ENCODE results near the gene DDX19B.

The DDX19B gene

DNA sequence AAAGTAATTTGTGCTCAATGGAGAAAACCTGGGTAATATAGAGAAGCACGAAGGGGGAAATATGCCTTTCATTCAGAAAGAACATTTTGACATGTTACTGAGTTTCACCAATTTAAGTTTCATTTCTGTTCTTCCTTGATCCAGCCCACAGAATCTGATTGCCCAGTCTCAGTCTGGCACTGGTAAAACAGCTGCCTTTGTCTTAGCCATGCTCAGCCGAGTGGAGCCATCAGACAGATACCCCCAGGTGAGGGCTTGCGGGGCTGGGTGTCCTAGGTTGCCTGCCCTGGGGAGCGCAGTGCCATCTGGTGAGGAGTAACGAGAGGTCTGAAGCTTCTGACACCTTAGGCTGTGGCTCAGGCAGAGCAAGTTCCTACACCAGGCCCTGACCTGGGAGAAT is 65.4 kb downstream of the DDX19B start:
- no peak for DNase-seq

- peak; percentile 17 to 29 for DNase-seq
Observed at GRCh38 chr16:70370145-70370544, 71.2 kb downstream of the DDX19B start.

- DNase-seq = no peak
Observed at GRCh38 chr16:70370924-70371323, 71.9 kb downstream of the DDX19B start.

DNA sequence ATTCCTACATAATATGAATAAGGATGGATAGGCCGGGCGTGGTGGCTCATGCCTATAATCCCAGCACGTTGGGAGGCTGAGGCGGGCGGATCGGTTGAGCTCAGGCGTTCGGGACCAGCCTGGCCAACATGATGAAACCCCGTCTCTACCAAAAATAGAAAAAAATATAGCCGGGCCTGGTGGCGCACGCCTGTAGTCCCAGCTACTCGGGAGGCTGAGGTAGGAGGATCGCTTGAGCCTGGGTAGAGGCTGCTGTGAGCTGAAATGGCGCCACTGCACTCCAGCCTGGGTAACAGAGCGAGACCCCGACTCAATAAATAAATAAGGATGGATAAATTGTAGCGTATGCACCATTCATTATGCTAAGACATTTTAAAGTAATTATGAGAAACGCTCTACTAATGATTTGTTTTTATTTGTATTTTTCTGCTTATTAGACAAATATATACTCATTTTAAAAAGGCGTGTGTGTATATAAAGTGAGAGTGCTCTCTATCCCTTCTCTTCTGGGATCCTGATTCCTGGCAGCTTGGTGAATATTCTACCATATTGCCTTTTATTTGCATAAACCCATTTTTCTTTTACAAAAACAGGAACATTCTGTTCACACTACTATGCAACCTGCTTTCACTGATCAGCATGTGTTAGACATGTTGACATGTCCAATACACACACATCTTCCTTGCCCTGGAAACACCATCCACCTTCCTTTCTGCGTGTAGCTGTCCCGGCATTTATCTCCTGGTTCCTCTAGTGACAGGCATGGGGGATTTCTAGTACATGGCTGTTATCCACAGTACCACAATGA is 74.1 kb downstream of the DDX19B start:
- no peak for DNase-seq

GRCh38 chr16:70374213-70374612 is 75.2 kb downstream of the DDX19B start:
- DNase-seq = no peak

DNA sequence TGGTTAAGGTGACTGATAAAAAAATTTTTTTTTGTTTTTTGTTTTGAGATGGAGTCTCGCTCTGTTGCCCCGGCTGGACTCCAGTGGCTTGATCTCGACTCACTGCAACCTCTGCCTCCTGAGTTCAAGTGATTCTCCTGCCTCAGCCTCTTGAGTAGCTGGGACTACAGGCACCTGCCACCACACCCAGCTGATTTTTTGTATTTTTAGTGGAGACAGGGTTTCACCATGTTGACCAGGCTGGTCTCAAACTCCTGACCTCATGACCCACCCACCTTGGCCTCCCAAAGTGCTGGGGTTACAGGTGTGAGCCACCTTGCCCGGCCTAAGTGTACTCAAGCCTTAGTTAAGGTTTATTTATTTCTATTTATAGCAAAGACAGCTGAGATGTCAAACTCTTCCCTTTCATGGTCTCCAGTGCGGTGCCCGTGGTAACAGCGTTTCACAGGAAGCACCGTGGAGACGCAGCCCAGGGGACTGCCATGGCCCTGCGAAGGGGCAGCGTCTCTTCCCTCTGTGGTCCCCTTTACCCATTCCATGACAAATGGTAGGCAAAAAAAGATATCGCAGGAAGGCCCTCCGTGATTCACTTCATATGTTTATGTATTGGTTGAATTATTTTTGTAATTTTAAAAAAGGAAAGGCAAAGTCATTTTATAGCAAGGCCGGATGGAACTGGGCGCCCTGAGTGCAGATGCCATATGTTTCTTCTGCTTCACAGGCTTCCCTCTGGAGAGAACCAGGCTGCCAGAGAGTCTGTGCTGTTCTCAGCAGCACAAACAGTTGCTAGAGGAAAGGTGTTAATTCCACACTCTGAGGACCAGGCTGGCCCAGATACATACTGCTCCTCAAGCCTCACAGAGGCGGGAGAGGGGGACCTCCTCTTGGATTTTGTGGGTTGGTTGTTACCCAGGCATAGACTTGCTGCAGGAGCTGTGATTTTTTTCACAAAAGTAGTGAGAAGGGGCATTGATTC is 76.9 kb downstream of the DDX19B start:
- no peak for DNase-seq

DNA sequence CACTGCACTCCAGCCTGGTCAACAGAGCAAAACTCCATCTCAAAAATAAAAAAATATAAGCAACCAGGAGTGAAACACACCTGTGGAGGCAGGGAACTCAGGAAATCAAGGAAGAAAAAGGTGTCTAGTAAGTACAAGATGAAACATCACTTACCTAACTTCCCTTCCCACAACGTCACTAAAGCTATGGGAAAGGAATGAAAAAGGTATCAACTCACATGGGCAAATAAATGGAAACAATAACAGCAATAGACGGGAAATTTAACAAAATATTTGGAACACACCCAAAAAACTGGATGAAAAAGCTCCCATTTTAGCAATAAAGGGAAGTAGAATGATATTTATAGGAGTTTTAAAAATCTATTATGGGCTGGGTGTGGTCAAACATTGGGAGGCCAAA is 78.8 kb downstream of the DDX19B start:
- no peak for DNase-seq

- no peak for DNase-seq
Observed at GRCh38 chr16:70378869-70379493, 80.0 kb downstream of the DDX19B start.

DNA sequence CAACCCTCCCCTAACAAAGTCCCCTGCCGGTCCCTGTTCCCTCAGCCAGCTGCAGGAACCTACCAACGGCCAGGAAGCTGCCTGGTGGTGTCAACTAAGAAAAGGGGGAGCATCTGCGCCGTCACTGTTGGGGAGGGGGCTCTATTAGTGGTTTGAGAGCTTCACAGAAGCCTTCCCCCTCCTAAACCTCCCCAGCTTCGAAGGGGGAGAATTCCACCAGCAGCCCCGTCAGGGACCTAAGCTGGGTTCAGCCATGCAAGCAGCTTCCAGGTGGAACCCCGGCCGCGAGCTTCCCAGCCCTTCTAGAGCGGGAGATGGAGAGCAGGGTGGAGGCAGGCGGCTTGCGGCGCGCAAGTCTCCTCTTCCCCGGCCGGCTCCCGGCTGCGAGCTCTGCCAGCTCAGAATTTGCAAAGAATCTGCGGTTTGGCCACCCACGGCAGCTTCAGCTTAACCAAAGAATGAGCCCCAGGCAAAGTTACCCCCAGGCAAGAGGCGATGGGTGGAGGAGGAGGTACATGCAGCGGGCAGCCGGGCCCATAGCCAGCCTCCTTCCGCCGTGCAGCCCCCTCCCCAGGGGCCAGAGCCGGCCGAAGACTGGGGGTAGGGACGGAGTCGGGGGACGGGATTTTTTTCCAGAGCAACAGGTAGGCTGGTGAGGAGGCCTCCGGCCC is 81.4 kb downstream of the DDX19B start:
- peak; percentile 80 to 81 for DNase-seq

GRCh38 chr16:70380919-70381603 is 82.1 kb downstream of the DDX19B start:
- DNase-seq = peak; percentile 94 to 95

DNA sequence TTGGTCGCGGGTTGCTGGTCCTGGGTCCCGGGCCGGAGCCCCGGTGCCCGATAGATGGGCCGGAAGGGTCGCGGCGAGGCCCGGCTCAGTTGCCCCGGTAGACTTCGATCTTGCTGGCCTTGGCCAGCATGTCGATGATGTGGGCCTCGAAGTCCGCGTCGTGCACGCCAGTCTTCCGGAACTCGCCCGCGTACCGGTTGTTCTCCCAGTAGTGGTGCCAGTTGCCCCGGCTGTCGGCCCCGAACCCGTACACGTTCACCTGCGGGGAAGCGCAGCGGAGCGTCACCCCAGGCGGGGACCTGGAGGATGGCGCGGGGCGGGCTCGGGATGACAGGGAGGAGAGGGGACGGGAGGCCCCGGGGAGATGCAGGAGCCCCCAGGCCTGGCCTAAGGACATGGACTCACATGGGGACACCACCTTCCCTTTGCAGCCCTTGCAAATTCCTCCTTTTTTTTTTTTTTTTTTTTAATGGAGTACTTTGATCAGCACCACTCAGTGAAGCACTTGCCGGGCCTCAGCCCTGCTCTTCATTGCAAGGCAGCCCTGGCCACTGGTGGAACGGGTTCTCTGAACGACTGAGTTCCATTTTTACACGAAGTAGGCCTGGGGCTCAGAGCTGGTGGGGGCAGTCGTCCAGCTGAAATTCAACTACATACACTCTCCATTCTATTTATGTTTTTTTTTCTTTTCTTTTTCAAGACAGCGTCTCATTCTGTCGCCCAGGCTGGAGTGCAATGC is 82.8 kb downstream of the DDX19B start:
- DNase-seq = no peak

DNA sequence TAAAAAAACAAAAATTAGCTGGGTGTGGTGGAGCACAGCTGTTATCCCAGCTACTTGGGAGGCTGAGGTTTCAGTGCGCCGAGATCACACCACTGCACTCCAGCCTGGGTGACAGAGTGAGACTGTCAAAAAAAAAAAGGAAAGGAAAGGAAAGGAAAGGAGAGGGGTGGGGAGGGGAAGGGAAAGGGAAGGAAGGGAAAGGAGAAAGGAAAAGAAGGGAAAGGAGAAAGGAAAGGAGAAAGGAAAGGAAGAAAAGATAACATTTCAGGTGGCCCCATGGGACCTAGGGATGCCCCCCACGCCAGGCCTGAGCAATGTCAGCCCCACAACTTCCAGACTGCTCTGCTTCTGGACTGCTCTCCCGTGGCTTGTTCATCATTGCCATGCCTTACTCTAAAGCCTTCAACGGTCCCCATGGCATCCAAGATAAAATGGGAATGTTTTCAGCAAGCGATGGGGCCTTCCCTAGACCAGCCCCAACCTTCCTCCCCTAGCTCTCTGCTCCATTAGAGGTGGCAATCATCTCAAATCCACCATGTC is 84.5 kb downstream of the DDX19B start:
- no peak for DNase-seq
